Urinary bladder (tissue), 4 donors: ENCODE data around the gene NVL. TPM values are rescaled to one million over a fixed set of nuclear protein-coding genes. Genes with fewer than 3 reads are reported as not detected.
"Not testable (repeated sequence)": the region's sequence is repeated elsewhere in the genome, so short reads cannot be mapped to it uniquely, and the experiment has no call there.

Source experiments
- DNase-seq: peaks from one replicate; pipeline ENCODE4 v3.0.0-alpha.2; 2015; ENCODE audit errors: extremely low spot score
- H3K27ac ChIP-seq: one replicate; pipeline ENCODE4 v1.5.1; 2013; ENCODE audit warnings: low read depth, mild to moderate bottlenecking, moderate library complexity
- H3K36me3 ChIP-seq: one replicate; pipeline ENCODE4 v1.6.1; 2013; ENCODE audit warnings: mild to moderate bottlenecking, moderate library complexity; ENCODE audit not compliant: insufficient read depth
- H3K4me1 ChIP-seq: one replicate; pipeline ENCODE4 v1.6.1; 2013; ENCODE audit warnings: mild to moderate bottlenecking, moderate library complexity; ENCODE audit not compliant: insufficient read depth
- H3K4me3 ChIP-seq: one replicate; pipeline ENCODE4 v1.5.1; 2013; ENCODE audit warnings: low read depth, low read length
- WGBS: extraction: QIAGEN DNeasy Blood & Tissue Kit; methylation state at CpG from one replicate; pipeline ENCODE4 v1.1.7; 2013; 5-methylcytosine and 5-hydroxymethylcytosine counted together
- polyA plus RNA-seq: library from polyadenylated mRNA; stranded (reverse); fragments of 200-250 nt; gene quantifications from one replicate; pipeline ENCODE4 v1.2.3, GENCODE V29; 2013
- total RNA-seq: library from RNA; depleted of rRNA; stranded (reverse); fragments of >200 nt; gene quantifications from one replicate; pipeline ENCODE4 v1.2.3, GENCODE V29; 2014
- donor health status: healthy with polysubstance abuse.
- donor health status: healthy.

The NVL gene
- total and polyA plus RNA-seq, 2 donors = 14.8 to 54.0 TPM

- Histone ChIP-seq H3K4me3 (no peak overlapping the region), H3K27ac (no peak overlapping the region), H3K36me3 (no peaks in the 10 kb centered on the region), H3K4me1 (no peaks in the 10 kb centered on the region)
- no peak for DNase-seq
- 80% methylated on average over 6 of the region's 6 CpGs for WGBS
Observed at GRCh38 chr1:224328644-224329043, 1.3 kb downstream of the NVL start.

GRCh38 chr1:224325959-224326358 is 4.0 kb downstream of the NVL start:
- Histone ChIP-seq H3K36me3 (no peaks in the 10 kb centered on the region), H3K4me3 (no peak overlapping the region), H3K27ac (no peak overlapping the region), H3K4me1 (no peaks in the 10 kb centered on the region)
- 82% methylated on average over 1 of the region's 1 CpG for WGBS
- DNase-seq = no peak

- Histone ChIP-seq H3K27ac (no peak overlapping the region), H3K4me3 (no peak overlapping the region), H3K4me1 (no peaks in the 10 kb centered on the region), H3K36me3 (no peaks in the 10 kb centered on the region)
- DNase-seq = no peak
- 97% methylated on average over 2 of the region's 2 CpGs for WGBS
Observed at GRCh38 chr1:224321706-224322105, 8.3 kb downstream of the NVL start.

- DNase-seq = no peak
- Histone ChIP-seq H3K4me1 (no peaks in the 10 kb centered on the region), H3K27ac (no peak overlapping the region), H3K36me3 (no peaks in the 10 kb centered on the region), H3K4me3 (no peak overlapping the region)
- 83% methylated on average over 4 of the region's 4 CpGs for WGBS
Observed at GRCh38 chr1:224317383-224318045, 12.5 kb downstream of the NVL start.

GRCh38 chr1:224312025-224312424 is 17.9 kb downstream of the NVL start:
- Histone ChIP-seq H3K4me3 (no peak overlapping the region), H3K4me1 (no peaks in the 10 kb centered on the region), H3K27ac (no peak overlapping the region), H3K36me3 (no peaks in the 10 kb centered on the region)
- 81% methylated on average over 2 of the region's 2 CpGs for WGBS
- DNase-seq = no peak

- not testable (repeated sequence) for DNase-seq, H3K36me3 ChIP-seq, H3K4me3 ChIP-seq, H3K27ac ChIP-seq, H3K4me1 ChIP-seq
- WGBS = 100% methylated on average over 1 of the region's 1 CpG
Observed at GRCh38 chr1:224311503-224311902, 18.5 kb downstream of the NVL start.

GRCh38 chr1:224308064-224308463 is 21.9 kb downstream of the NVL start:
- Histone ChIP-seq H3K4me1 (no peaks in the 10 kb centered on the region), H3K36me3 (peaks cover 4% of the 10 kb centered on the region), H3K4me3 (no peak overlapping the region), H3K27ac (no peak overlapping the region)
- DNase-seq = no peak
- 95% methylated on average over 3 of the region's 3 CpGs for WGBS

GRCh38 chr1:224304767-224305166 is 25.2 kb downstream of the NVL start:
- no peak overlapping the region for H3K27ac ChIP-seq
- 62% methylated on average over 2 of the region's 2 CpGs for WGBS
- H3K36me3 ChIP-seq = peaks cover 10% of the 10 kb centered on the region
- no peak overlapping the region for H3K4me3 ChIP-seq
- DNase-seq = no peak
- no peaks in the 10 kb centered on the region for H3K4me1 ChIP-seq

- 92% methylated on average over 7 of the region's 7 CpGs for WGBS
- Histone ChIP-seq H3K36me3 (peaks cover 10% of the 10 kb centered on the region), H3K27ac (no peak overlapping the region), H3K4me3 (no peak overlapping the region), H3K4me1 (no peaks in the 10 kb centered on the region)
- no peak for DNase-seq
Observed at GRCh38 chr1:224302947-224303346, 27.0 kb downstream of the NVL start.

GRCh38 chr1:224301391-224301790 is 28.6 kb downstream of the NVL start:
- H3K36me3 ChIP-seq = peaks cover 11% of the 10 kb centered on the region
- no peak overlapping the region for H3K27ac ChIP-seq
- DNase-seq = no peak
- no peak overlapping the region for H3K4me3 ChIP-seq
- H3K4me1 ChIP-seq = no peaks in the 10 kb centered on the region
- 100% methylated on average over 1 of the region's 1 CpG for WGBS

- Histone ChIP-seq H3K36me3 (peaks cover 11% of the 10 kb centered on the region), H3K27ac (no peak overlapping the region), H3K4me1 (no peaks in the 10 kb centered on the region), H3K4me3 (no peak overlapping the region)
- no peak for DNase-seq
- 61% methylated on average over 2 of the region's 2 CpGs for WGBS
Observed at GRCh38 chr1:224300346-224300745, 29.6 kb downstream of the NVL start.

GRCh38 chr1:224298346-224299330 is 31.3 kb downstream of the NVL start:
- H3K36me3 ChIP-seq = peaks cover 11% of the 10 kb centered on the region
- WGBS = 88% methylated on average over 8 of the region's 8 CpGs
- DNase-seq = no peak

GRCh38 chr1:224294775-224295174 is 35.2 kb downstream of the NVL start:
- H3K4me3 ChIP-seq = no peak overlapping the region
- 65% methylated on average over 1 of the region's 1 CpG for WGBS
- DNase-seq = no peak
- H3K27ac ChIP-seq = no peak overlapping the region
- no peaks in the 10 kb centered on the region for H3K4me1 ChIP-seq
- H3K36me3 ChIP-seq = peaks cover 3% of the 10 kb centered on the region

More at GRCh38 chr1:224298346-224299330, 31.3 kb downstream of the NVL start:
- no peaks in the 10 kb centered on the region for H3K4me1 ChIP-seq
- no peak overlapping the region for H3K4me3 ChIP-seq
- no peak overlapping the region for H3K27ac ChIP-seq

GRCh38 chr1:224292419-224292818 is 37.6 kb downstream of the NVL start:
- WGBS = 80% methylated on average over 3 of the region's 3 CpGs
- Histone ChIP-seq H3K27ac (no peak overlapping the region), H3K4me3 (no peak overlapping the region), H3K36me3 (peaks cover 9% of the 10 kb centered on the region), H3K4me1 (no peaks in the 10 kb centered on the region)
- DNase-seq = no peak
